GM21825 (cell line): Measurements from ENCODE around the gene XPO1.
"Not testable (repeated sequence)": the region's sequence is repeated elsewhere in the genome, so short reads cannot be mapped to it uniquely, and the experiment has no call there.

Source experiments
- ATAC-seq: cut with Tn5 transposase; IDR thresholded peaks from one replicate; pipeline ENCODE4 v1.9.1; 2021; ENCODE audit warnings: mild to moderate bottlenecking, moderate library complexity; ENCODE audit not compliant: unreplicated experiment

Gene XPO1, protein sequence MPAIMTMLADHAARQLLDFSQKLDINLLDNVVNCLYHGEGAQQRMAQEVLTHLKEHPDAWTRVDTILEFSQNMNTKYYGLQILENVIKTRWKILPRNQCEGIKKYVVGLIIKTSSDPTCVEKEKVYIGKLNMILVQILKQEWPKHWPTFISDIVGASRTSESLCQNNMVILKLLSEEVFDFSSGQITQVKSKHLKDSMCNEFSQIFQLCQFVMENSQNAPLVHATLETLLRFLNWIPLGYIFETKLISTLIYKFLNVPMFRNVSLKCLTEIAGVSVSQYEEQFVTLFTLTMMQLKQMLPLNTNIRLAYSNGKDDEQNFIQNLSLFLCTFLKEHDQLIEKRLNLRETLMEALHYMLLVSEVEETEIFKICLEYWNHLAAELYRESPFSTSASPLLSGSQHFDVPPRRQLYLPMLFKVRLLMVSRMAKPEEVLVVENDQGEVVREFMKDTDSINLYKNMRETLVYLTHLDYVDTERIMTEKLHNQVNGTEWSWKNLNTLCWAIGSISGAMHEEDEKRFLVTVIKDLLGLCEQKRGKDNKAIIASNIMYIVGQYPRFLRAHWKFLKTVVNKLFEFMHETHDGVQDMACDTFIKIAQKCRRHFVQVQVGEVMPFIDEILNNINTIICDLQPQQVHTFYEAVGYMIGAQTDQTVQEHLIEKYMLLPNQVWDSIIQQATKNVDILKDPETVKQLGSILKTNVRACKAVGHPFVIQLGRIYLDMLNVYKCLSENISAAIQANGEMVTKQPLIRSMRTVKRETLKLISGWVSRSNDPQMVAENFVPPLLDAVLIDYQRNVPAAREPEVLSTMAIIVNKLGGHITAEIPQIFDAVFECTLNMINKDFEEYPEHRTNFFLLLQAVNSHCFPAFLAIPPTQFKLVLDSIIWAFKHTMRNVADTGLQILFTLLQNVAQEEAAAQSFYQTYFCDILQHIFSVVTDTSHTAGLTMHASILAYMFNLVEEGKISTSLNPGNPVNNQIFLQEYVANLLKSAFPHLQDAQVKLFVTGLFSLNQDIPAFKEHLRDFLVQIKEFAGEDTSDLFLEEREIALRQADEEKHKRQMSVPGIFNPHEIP (N-terminal part only)

GRCh38 chr2:61538200-61538919, at the start of gene XPO1:
TSS of gene XPO1 (minus strand) at chr2:61538356. CDS start at chr2:61533897, 4,459 bp downstream.
- peak; percentile 80 for ATAC-seq

- ATAC-seq, result not testable (repeated sequence)
These were observed 48.8 kb upstream of the XPO1 start for GRCh38 chr2:61586928-61587327.

DNA sequence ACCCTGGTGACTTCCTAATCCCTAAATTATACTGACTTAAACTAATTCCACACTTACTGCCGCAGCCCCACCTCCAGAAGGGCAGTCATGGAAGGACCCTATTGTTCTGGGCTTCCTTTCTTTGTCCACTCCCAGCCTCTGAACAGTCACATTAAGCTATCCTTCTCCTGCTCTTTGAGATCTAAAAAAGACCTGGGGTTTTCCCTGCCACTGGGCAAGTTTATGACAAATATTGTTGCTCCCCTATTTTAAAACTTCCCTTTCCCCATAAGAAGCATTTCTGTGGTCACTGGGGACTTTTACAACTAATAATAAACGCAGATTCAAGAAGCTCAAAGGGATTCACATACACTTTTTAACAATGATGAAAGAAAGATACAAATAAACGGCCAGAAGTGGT, 47.2 kb upstream of the XPO1 start:
- ATAC-seq, result no peak

GRCh38 chr2:61584368-61584767, 46.2 kb upstream of the XPO1 start:
- ATAC-seq, result not testable (repeated sequence)

DNA sequence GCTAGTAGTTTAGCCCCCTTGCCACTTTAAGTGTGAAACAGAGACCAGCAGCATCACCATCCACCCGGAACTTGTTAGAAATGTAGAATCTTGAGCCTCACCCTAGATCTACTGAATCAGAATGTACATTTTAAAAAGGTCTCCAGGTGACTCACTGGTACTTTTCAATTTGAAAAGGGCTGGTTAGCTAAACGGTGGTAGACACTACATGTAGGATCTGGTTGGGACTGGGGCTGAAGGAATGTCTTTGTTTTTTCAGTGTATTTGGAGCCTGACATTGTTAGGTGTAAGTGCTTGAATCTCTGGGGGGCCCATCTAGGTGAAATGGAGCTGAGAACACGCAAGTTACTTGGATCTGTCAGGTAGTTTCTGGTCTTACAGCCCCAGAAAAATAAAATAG, 44.0 kb upstream of the XPO1 start:
- ATAC-seq, result no peak

- no peak for ATAC-seq
These were observed 43.6 kb upstream of the XPO1 start for GRCh38 chr2:61581716-61582115.

GRCh38 chr2:61575447-61575859, 37.3 kb upstream of the XPO1 start:
- ATAC-seq, result no peak

- no peak for ATAC-seq
These were observed 28.4 kb upstream of the XPO1 start for GRCh38 chr2:61566566-61566965.

- ATAC-seq, result no peak
These were observed 24.5 kb upstream of the XPO1 start for GRCh38 chr2:61562615-61563014.

DNA sequence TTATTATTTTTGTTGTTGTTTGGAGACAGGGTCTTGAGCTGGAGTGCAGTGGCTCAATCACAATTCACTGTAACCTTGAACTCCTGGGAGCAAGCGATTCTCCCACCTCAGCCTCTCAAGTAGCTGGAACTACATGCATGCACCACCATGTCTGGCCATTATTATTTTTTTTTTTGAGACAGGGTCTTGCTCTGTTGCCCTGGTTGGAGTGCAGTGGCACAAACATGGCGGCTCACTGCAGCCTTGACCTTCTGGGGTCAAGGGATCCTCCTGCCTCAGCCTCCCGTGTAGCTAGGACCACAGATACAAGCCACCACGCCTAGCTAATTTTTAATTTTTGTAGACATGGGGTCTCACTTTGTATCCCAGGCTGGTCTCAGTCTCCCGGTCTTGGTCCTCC, 20.0 kb upstream of the XPO1 start:
- no peak for ATAC-seq

GRCh38 chr2:61557381-61557780, 19.2 kb upstream of the XPO1 start:
- no peak for ATAC-seq

DNA sequence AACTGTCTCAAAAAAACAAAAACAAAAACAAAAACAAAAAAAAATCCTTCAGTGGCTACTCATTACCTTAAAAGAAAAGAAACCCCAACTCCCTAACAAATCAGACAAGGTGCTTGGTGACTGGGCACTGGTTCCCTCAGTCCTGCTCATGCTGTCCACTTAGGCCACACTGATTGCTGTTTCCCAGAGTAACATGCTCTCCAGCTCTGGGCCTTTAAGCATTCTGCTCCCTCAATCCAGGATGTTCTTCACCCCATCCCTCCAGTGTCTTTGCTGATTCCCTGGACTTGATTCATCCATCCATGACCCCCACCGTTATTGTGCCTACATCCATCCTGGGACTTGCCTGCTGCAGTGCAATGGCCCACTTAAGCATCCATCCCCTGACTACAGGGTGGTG, 16.4 kb upstream of the XPO1 start:
- ATAC-seq, result no peak

DNA sequence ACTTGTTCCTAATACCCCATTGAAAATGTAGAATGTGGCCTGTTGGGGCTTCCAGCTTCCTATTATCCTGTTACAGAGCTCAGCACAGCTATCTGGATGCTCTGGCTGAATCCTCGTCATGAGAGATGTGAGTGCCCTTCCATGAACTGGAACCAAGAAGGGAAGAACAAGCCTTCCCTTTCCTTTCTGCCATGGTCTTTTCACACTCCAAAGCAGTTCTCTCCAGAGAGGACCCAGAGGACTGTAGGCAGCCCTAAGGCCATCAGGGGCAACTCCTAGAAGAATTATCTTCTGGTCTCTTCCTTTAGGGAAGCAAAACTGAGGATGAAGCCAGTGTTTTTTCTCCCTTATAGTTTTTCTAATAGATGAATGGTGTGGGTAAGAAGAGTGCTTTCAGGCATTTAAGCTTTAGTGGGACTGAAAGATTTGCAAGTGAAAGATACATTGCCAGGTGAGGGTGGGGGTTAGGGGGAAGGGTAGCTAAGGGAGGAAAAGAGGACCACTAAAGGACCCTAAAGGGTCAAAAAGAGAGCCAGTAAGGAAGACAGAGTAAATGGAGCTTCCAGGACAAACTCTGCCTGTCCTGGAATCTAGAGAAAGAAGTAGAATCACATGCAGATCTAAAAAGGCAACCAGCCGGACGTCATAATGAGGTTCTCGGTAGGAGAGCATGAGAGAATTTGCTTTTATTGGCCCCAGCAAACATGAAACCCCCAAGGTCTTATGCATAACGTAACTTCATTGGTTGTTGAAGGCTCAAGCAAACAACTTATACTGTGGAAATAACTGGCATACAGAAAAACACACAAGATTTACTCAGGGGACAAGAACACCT, 12.4 kb upstream of the XPO1 start:
- no peak for ATAC-seq

DNA sequence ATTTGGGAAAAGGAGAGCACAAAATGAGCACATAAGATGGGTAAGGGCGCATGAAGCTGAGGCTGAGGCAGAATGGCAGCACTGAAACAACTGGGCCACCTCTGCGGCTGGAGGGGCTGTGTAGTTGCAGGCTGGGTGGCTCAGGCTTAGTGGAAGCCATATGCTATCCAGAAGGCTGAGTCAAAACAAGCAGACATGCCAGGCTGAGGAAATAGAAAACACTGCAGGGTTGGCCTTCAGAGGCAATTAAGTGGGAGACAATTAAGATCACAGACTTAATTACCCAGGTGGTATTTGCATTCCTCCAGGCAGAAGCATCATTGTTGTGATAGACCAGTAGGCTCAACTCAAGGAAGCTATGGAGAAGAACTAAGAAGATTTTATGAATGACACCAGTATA, 11.4 kb upstream of the XPO1 start:
- ATAC-seq, result no peak

- no peak for ATAC-seq
These were observed 4.9 kb upstream of the XPO1 start for GRCh38 chr2:61543062-61543461.

DNA sequence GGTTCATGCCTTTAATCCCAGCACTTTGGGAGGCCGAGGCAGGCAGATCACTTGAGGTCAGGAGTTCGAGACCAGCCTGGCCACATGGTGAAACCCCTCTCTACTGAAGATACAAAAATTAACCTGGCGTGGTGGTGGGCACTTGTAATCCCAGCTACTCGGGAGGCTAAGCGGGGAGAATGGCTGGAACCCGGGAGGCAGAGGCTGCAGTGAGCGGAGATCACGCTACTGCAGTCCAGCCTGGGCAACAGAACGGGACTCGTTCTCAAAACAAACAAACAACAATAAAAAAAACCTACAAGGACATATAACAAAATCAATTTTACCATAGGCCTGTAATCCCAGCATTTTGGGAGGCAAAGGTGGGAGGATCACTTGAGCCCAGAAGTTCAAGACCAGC, 2.0 kb upstream of the XPO1 start:
- ATAC-seq, result not testable (repeated sequence)

- no peak for ATAC-seq
These were observed 864 bp upstream of the XPO1 start for GRCh38 chr2:61538920-61539520.

DNA sequence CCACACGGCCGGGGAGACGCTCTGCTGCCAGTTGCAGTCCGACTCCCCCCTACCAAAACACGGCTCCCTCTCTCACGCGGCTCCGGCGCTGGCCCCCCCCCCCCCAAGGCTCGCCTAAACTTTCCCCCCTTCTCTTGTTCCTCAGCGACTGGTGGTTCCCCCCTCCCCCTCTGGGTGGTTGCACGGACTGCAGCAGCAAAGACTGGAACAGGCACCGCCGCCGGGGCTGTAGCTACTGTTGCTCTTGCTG, 281 bp downstream of the XPO1 start:
- no peak for ATAC-seq

DNA sequence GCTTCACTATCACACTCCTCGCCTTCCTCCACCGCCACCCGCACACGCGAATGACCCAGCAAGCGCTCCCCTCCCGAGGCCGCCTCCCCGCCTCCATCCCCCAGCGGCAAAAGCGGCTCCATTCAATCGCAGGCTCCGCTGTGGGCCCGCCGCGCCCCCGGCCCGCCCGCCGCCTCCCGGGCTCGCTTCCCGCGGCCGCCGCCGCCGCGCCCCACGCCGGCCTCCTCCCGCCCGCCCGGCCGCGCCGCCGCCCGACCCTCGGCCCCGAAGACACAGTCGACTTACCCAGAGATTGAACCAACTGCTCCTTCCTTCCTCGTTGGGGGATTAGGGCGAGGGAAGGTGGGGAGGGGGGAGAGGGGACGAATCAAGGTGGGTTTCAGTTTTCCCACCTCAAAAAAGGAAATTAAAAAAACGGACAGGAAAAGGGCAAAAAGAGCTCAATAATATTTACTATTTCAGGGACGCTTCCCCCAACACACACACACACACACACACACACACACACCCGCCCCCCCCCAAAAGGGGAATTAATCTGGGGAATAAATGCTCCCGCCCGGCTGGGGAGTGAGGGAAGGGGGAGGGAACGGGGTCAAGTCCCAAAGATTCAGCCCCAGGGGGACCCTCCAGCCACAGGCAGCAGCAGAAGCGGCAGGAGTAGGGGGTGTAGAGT, 743 bp downstream of the XPO1 start:
- no peak for ATAC-seq
